PC-3 (cell line): ENCODE data around the gene STXBP6. TPM values are rescaled to one million over a fixed set of nuclear protein-coding genes. Genes with fewer than 3 reads are reported as not detected.

Experiments used
- ATAC-seq: fragments of 200-7000 bp; cut with Tn5 transposase; 2 replicates; pipeline ENCODE4 v1.9.1; 2020; ENCODE audit warnings: mild to moderate bottlenecking, moderate library complexity
- BruUV-seq: library from RNA; stranded (reverse); fragments of 400-500 nt; replicated peaks from 2 replicates; lab custom pipeline; 2021; lab: Mats Ljungman, UMichigan
- CTCF ChIA-PET: fragments of 300-600 bp; sonication (Branson Sonifier 250); formaldehyde crosslinking; loops from one replicate; lab custom pipeline; 2022; ENCODE audit warnings: antibody characterized with exemption; lab: Charles Lee
- POLR2A ChIA-PET: fragments of 300-600 bp; sonication (Branson Sonifier 250); formaldehyde crosslinking; loops from one replicate; lab custom pipeline; 2022; ENCODE audit warnings: antibody characterized with exemption; ENCODE audit not compliant: unreplicated experiment; lab: Charles Lee
- DNase-seq: peaks from one replicate; pipeline ENCODE4 v3.0.0-alpha.2; 2015
- H2AFZ ChIP-seq: fragments of 300-600 bp; sonication (generic); 2 replicates; pipeline ENCODE4 v1.6.0; 2016; ENCODE audit warnings: antibody characterized with exemption, low read length
- H3F3A ChIP-seq: fragments of 300-600 bp; sonication (generic); one replicate; pipeline ENCODE4 v1.6.0; 2017; ENCODE audit warnings: antibody characterized with exemption, low read length, control low read depth, mild to moderate bottlenecking; ENCODE audit not compliant: unreplicated experiment
- H3K27ac ChIP-seq: fragments of 300-600 bp; sonication (generic); 2 replicates; pipeline ENCODE4 v1.5.1; 2016; ENCODE audit warnings: mild to moderate bottlenecking, low read length
- H3K27me3 ChIP-seq: fragments of 300-600 bp; sonication (generic); 2 replicates; pipeline ENCODE4 v1.6.1; 2016; ENCODE audit warnings: low read length, mixed read lengths
- H3K36me3 ChIP-seq: fragments of 300-600 bp; sonication (generic); 2 replicates; pipeline ENCODE4 v1.6.1; 2016; ENCODE audit warnings: low read depth, mixed run types, low read length, mixed read lengths
- H3K4me1 ChIP-seq: fragments of 300-600 bp; sonication (generic); 2 replicates; pipeline ENCODE4 v1.5.1; 2016; ENCODE audit warnings: low read length; ENCODE audit not compliant: insufficient read depth
- H3K4me2 ChIP-seq: fragments of 300-600 bp; sonication (generic); 2 replicates; pipeline ENCODE4 v1.6.0; 2016; ENCODE audit warnings: low read length
- H3K4me3 ChIP-seq: fragments of 300-600 bp; sonication (generic); 2 replicates; pipeline ENCODE4 v1.5.1; 2016; ENCODE audit warnings: mild to moderate bottlenecking, low read length, mixed read lengths
- H3K79me2 ChIP-seq: fragments of 300-600 bp; sonication (generic); 2 replicates; pipeline ENCODE4 v1.6.1; 2017; ENCODE audit warnings: low read length, mixed read lengths
- H3K9ac ChIP-seq: fragments of 300-600 bp; sonication (generic); 2 replicates; pipeline ENCODE4 v1.6.0; 2016; ENCODE audit warnings: mild to moderate bottlenecking, low read length
- H3K9me2 ChIP-seq: fragments of 300-600 bp; sonication (generic); replicated peaks from 2 replicates; pipeline ENCODE4 v1.6.1; 2016; ENCODE audit warnings: mixed run types, low read length, mixed read lengths
- H3K9me3 ChIP-seq: fragments of 300-600 bp; sonication (generic); 2 replicates; pipeline ENCODE4 v1.6.1; 2016; ENCODE audit warnings: low read length, mixed read lengths
- H4K20me1 ChIP-seq: fragments of 300-600 bp; sonication (generic); 2 replicates; pipeline ENCODE4 v1.6.1; 2016; ENCODE audit warnings: low read length, mixed read lengths
- CTCF ChIP-seq: fragments of 300-600 bp; sonication (generic); conservative IDR thresholded peaks from 2 replicates; pipeline ENCODE4 v1.5.1; 2017; ENCODE audit warnings: antibody characterized with exemption, low read depth, mild to moderate bottlenecking, low read length
- EZH2 ChIP-seq: fragments of 300-600 bp; sonication (generic); IDR thresholded peaks from one replicate; pipeline ENCODE4 v1.6.1; 2017; ENCODE audit warnings: antibody characterized with exemption, mild to moderate bottlenecking, low read length; ENCODE audit not compliant: unreplicated experiment
- EZH2phosphoT487 ChIP-seq: fragments of 300-600 bp; sonication (generic); IDR thresholded peaks from 2 replicates; pipeline ENCODE4 v1.6.1; 2018; ENCODE audit warnings: mild to moderate bottlenecking, antibody characterized with exemption, low read length, borderline replicate concordance
- intact Hi-C: fragments of 100-400 bp; cut with micrococcal nuclease; formaldehyde crosslinking; loops from 2 replicates; pipeline ENCODE4 v1.9.0; 2023
- total RNA-seq: library from RNA; depleted of rRNA; stranded (reverse); fragments of >200 nt; gene quantifications from 2 replicates; pipeline ENCODE4 v1.2.3, GENCODE V29; 2014

STXBP6 gene
- total RNA-seq, 1 experiment from 2014 or later, result 0.40 TPM

GRCh38 chr14:24911324-24912109, 138.4 kb downstream of the STXBP6 start:
- Histone ChIP-seq H3K4me3 (no peak overlapping the region), H3K27ac (no peak overlapping the region), H4K20me1 (no peaks in the 10 kb centered on the region), H3K9me3 (0 out of 2 replicates have a peak, but pooled peaks cover 3% of the 10 kb centered on the region), H3K9ac (no peak overlapping the region), H3K36me3 (no peaks in the 10 kb centered on the region), H2AFZ (no peak overlapping the region), H3K79me2 (no peaks in the 10 kb centered on the region), H3K9me2 (no peaks in the 10 kb centered on the region), H3K4me1 (no peaks in the 10 kb centered on the region), H3K4me2 (no peak overlapping the region), H3K27me3 (no peaks in the 10 kb centered on the region), H3F3A (no peaks in the 10 kb centered on the region)
- ATAC-seq (no peak), DNase-seq (no peak)
- POLR2A ChIA-PET, result no interaction called here
- CTCF ChIA-PET, result no interaction called here
- intact Hi-C loops, result no loop called here
- no TSS peak for BruUV-seq
- TF ChIP-seq EZH2phosphoT487, result no peak
- TF ChIP-seq CTCF, result no peak
- no peak for TF ChIP-seq EZH2

- H3K27ac ChIP-seq, result no peak overlapping the region
- H3K9me3 ChIP-seq, result 0 out of 2 replicates have a peak, but pooled peaks cover 4% of the 10 kb centered on the region
- no peak for ATAC-seq
- no peak overlapping the region for H3K9ac ChIP-seq
- no peak overlapping the region for H3K4me3 ChIP-seq
- ChIA-PET CTCF (no interaction called here), POLR2A (no interaction called here)
- no peaks in the 10 kb centered on the region for H3K27me3 ChIP-seq
- no TSS peak for BruUV-seq
- no peaks in the 10 kb centered on the region for H3K79me2 ChIP-seq
- no peak overlapping the region for H3K4me2 ChIP-seq
- H2AFZ ChIP-seq, result no peak overlapping the region
- no peaks in the 10 kb centered on the region for H4K20me1 ChIP-seq
- no peak for TF ChIP-seq EZH2phosphoT487
- H3F3A ChIP-seq, result no peaks in the 10 kb centered on the region
- H3K9me2 ChIP-seq, result no peaks in the 10 kb centered on the region
- intact Hi-C loops, result no loop called here
- no peak for DNase-seq
- no peaks in the 10 kb centered on the region for H3K4me1 ChIP-seq
- H3K36me3 ChIP-seq, result no peaks in the 10 kb centered on the region
These were observed 139.4 kb downstream of the STXBP6 start for GRCh38 chr14:24910408-24910986.

DNA sequence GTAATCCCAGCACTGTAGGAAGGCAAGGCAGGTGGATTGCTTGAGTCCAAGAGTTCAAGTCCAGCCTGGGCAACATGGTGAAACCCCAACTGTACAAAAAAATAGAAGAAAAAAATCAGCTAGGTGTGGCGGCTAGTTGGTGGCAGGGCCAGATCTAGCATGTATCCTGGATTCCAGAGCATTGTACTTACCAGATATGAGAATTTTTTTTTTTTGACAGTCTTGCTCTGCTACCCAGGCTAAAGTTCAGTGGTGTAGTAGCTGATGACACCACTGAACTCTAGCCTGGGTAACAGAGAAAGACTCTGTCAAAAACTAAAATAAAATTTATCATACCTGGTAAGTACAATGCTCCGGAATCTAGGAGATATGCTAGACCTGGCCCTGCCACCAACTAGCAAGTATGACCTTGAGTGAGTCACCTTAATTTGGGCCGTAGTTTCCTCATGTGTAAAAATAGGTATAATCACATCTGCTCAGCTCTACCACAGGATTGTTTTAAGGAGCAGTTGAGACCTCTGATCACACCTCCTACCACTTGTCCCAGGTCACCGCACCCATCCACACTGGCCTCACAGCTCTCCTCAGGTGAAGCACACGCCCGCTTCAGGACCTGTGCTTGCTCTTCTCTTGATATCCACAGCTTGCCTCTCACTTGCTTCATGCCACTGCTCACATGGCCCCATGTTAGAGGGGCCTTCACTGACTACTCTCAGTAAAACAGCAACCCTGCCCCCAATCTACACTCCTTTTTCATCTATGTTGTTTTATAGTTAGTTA, 140.2 kb downstream of the STXBP6 start:
- intact Hi-C loops, result no loop called here
- Histone ChIP-seq H3K9ac (no peak overlapping the region), H4K20me1 (no peaks in the 10 kb centered on the region), H3K4me1 (no peaks in the 10 kb centered on the region), H3K4me2 (no peak overlapping the region), H3K27me3 (no peaks in the 10 kb centered on the region), H3K27ac (no peak overlapping the region), H3K4me3 (no peak overlapping the region), H3K79me2 (no peaks in the 10 kb centered on the region), H2AFZ (no peak overlapping the region), H3K36me3 (no peaks in the 10 kb centered on the region), H3F3A (no peaks in the 10 kb centered on the region), H3K9me3 (0 out of 2 replicates have a peak, but pooled peaks cover 4% of the 10 kb centered on the region), H3K9me2 (no peaks in the 10 kb centered on the region)
- POLR2A ChIA-PET, result no interaction called here
- CTCF ChIA-PET, result no interaction called here
- DNase-seq (no peak), ATAC-seq (no peak)
- TF ChIP-seq CTCF (no peak), EZH2phosphoT487 (no peak), EZH2 (no peak)
- BruUV-seq, result no TSS peak
